ENCODE results near the gene ANP32B. TPM values are rescaled to one million over a fixed set of nuclear protein-coding genes. Genes with fewer than 3 reads are reported as not detected.

Gene ANP32B
- total and polyA plus RNA-seq, 2 donors (not counting 1 experiment from before 2014, with no cell fraction given) = 17.6 to 138 TPM

- Histone ChIP-seq H4K20me1 (ENCODE audit: control insufficient read depth, insufficient read depth, low read length, poor library complexity, severe bottlenecking) (no peaks in the 10 kb centered on the region), H3K36me3 (replicated peaks in 1 of 2; ENCODE audit: control extremely low read depth in 1 of 2, control insufficient read depth in 1 of 2, extremely low read depth in 1 of 2, insufficient read depth in 2 of 2, low read length in 1 of 2) (peaks cover 0 to 24% of the 10 kb centered on the region in 2 experiments), H3K4me2 (replicated peaks; ENCODE audit: low read depth, low read length, poor library complexity, severe bottlenecking) (no peak overlapping the region), H3K4me1 (ENCODE audit: control insufficient read depth in 2 of 2, insufficient read depth in 2 of 2, low read length in 2 of 2) (no peaks in the 10 kb centered on the region), H3K9ac (ENCODE audit: low read length) (no peak overlapping the region), H3K79me2 (ENCODE audit: control insufficient read depth, insufficient read depth, low read length) (no peaks in the 10 kb centered on the region), H3K27me3 (replicated peaks in 1 of 4; ENCODE audit: control extremely low read depth in 1 of 4, control insufficient read depth in 3 of 4, insufficient read depth in 4 of 4, low read length in 3 of 4) (no peaks in the 10 kb centered on the region), H2AFZ (ENCODE audit: insufficient read depth, low read depth, low read length, poor library complexity, severe bottlenecking) (no peak overlapping the region), H3K27ac (ENCODE audit: low read length in 2 of 2) (no peak overlapping the region), H3K4me3 (ENCODE audit: control extremely low read depth in 1 of 5, extremely low read depth in 1 of 5, insufficient read depth in 1 of 5, low read depth in 2 of 5, low read length in 4 of 5) (no peak overlapping the region), H3K9me3 (ENCODE audit: control extremely low read depth in 1 of 3, control insufficient read depth in 2 of 3, insufficient read depth in 1 of 3, low read length in 2 of 3) (no peaks in the 10 kb centered on the region)
- Mint-ChIP-seq H3K4me3 (no peak overlapping the region), H3K9me3 (ENCODE audit: insufficient read depth) (no peaks in the 10 kb centered on the region), H3K27ac (no peak overlapping the region), H3K4me1 (no peaks in the 10 kb centered on the region), H3K27me3 (no peaks in the 10 kb centered on the region)
- no peak for ATAC-seq (ENCODE audit: low read depth)
- no peak for TF ChIP-seq CTCF (IDR thresholded peaks at IDR 0.05)
- TF ChIP-seq EZH2 (IDR thresholded peaks at IDR 0.05; ENCODE audit: borderline replicate concordance, insufficient read depth, low read depth, low read length, poor library complexity, severe bottlenecking) = no peak
- 86% methylated on average over 8 of the region's 8 CpGs for WGBS (ENCODE audit: insufficient coverage)
- DNase-seq = no peak
- POLR2A ChIA-PET = interaction anchor here (0.6 kb wide), 1 partner anchor 72 kb away, joined by 3 read pairs; no protein-coding TSS in a partner anchor
- intact Hi-C loops (cut with micrococcal nuclease) = no loop called here
- CTCF ChIA-PET = interaction anchor here (0.6 to 1.4 kb wide), 3 partner anchors 10 to 127 kb away, joined by 3 to 4 read pairs (median 3); no protein-coding TSS in a partner anchor
These were observed 38.3 kb downstream of the ANP32B start for GRCh38 chr9:98021306-98022040.

GRCh38 chr9:98022447-98022846 is 39.3 kb downstream of the ANP32B start:
- H4K20me1 ChIP-seq (ENCODE audit: control insufficient read depth, insufficient read depth, low read length, poor library complexity, severe bottlenecking) = no peaks in the 10 kb centered on the region
- DNase-seq (no peak), ATAC-seq (ENCODE audit: low read depth) (no peak)
- H3K4me3 Mint-ChIP-seq = no peak overlapping the region
- peaks cover 0 to 17% of the 10 kb centered on the region in 2 experiments for H3K36me3 ChIP-seq (replicated peaks in 1 of 2; ENCODE audit: control extremely low read depth in 1 of 2, control insufficient read depth in 1 of 2, extremely low read depth in 1 of 2, insufficient read depth in 2 of 2, low read length in 1 of 2)
- no peaks in the 10 kb centered on the region for H3K79me2 ChIP-seq (ENCODE audit: control insufficient read depth, insufficient read depth, low read length)
- H3K4me3 ChIP-seq (ENCODE audit: control extremely low read depth in 1 of 5, extremely low read depth in 1 of 5, insufficient read depth in 1 of 5, low read depth in 2 of 5, low read length in 4 of 5) = no peak overlapping the region
- H3K4me1 ChIP-seq (ENCODE audit: control insufficient read depth in 2 of 2, insufficient read depth in 2 of 2, low read length in 2 of 2) = no peaks in the 10 kb centered on the region
- no peak overlapping the region for H3K9ac ChIP-seq (ENCODE audit: low read length)
- 93% methylated on average over 7 of the region's 8 CpGs for WGBS (ENCODE audit: insufficient coverage)
- H3K27me3 ChIP-seq (replicated peaks in 1 of 4; ENCODE audit: control extremely low read depth in 1 of 4, control insufficient read depth in 3 of 4, insufficient read depth in 4 of 4, low read length in 3 of 4) = no peaks in the 10 kb centered on the region
- H2AFZ ChIP-seq (ENCODE audit: insufficient read depth, low read depth, low read length, poor library complexity, severe bottlenecking) = no peak overlapping the region
- CTCF ChIA-PET = interaction anchor here (1.4 kb wide), 1 partner anchor 15 kb away, joined by 3 read pairs; no protein-coding TSS in a partner anchor
- POLR2A ChIA-PET = no interaction called here
- no peak overlapping the region for H3K27ac ChIP-seq (ENCODE audit: low read length in 2 of 2)
- intact Hi-C loops (cut with micrococcal nuclease) = no loop called here
- no peak for TF ChIP-seq EZH2 (IDR thresholded peaks at IDR 0.05; ENCODE audit: borderline replicate concordance, insufficient read depth, low read depth, low read length, poor library complexity, severe bottlenecking)
- no peak for TF ChIP-seq CTCF (IDR thresholded peaks at IDR 0.05)
- no peak overlapping the region for H3K4me2 ChIP-seq (replicated peaks; ENCODE audit: low read depth, low read length, poor library complexity, severe bottlenecking)
- no peaks in the 10 kb centered on the region for H3K4me1 Mint-ChIP-seq
- no peaks in the 10 kb centered on the region for H3K9me3 Mint-ChIP-seq (ENCODE audit: insufficient read depth)
- H3K27me3 Mint-ChIP-seq = no peaks in the 10 kb centered on the region
- no peaks in the 10 kb centered on the region for H3K9me3 ChIP-seq (ENCODE audit: control extremely low read depth in 1 of 3, control insufficient read depth in 2 of 3, insufficient read depth in 1 of 3, low read length in 2 of 3)
- no peak overlapping the region for H3K27ac Mint-ChIP-seq

All from B cell (primary cell).